Mesothelial cell of epicardium (in vitro differentiated cells): Measurements from ENCODE around the gene RAB28. TPM values are rescaled to one million over a fixed set of nuclear protein-coding genes. Genes with fewer than 3 reads are reported as not detected.

Source experiments
- DNase-seq, 2 experiments: peaks; one replicate each; pipeline ENCODE4 v3.0.0; 2021; ENCODE audit warnings: low spot score in 2 of 2; ENCODE audit not compliant: unreplicated experiment in 2 of 2
- H3K27ac Mint-ChIP-seq: 2 replicates; pipeline ENCODE4 v1.8.0; 2021; ENCODE audit warnings: mixed read lengths
- H3K27me3 Mint-ChIP-seq: 2 replicates; pipeline ENCODE4 v1.8.0; 2021; ENCODE audit warnings: low read depth, mixed read lengths
- H3K36me3 Mint-ChIP-seq: 2 replicates; pipeline ENCODE4 v1.8.0; 2021; ENCODE audit warnings: mixed read lengths
- H3K4me1 Mint-ChIP-seq: 2 replicates; pipeline ENCODE4 v1.8.0; 2021; ENCODE audit warnings: mixed read lengths
- H3K4me3 Mint-ChIP-seq: 2 replicates; pipeline ENCODE4 v1.8.0; 2021; ENCODE audit warnings: mild to moderate bottlenecking, moderate library complexity, mixed read lengths
- H3K9me3 Mint-ChIP-seq: 2 replicates; pipeline ENCODE4 v1.8.0; 2021; ENCODE audit warnings: mixed read lengths
- CTCF ChIP-seq: fragments of 200-600 bp; sonication (generic); IDR thresholded peaks from one replicate; pipeline ENCODE4 v1.5.0; 2021; ENCODE audit warnings: antibody characterized with exemption; ENCODE audit not compliant: unreplicated experiment
- total RNA-seq: library from RNA; stranded (reverse); gene quantifications from 3 replicates; pipeline ENCODE4 v1.2.1, GENCODE V29; 2021

RAB28 gene
- total RNA-seq, 1 donor from 2014 or later: 18.4 TPM

GRCh38 chr4:13365195-13365594, 118.9 kb downstream of the RAB28 start:
- H3K36me3 Mint-ChIP-seq: no peaks in the 10 kb centered on the region
- no peak for TF ChIP-seq CTCF
- H3K4me3 Mint-ChIP-seq: no peak overlapping the region
- no peak overlapping the region for H3K27ac Mint-ChIP-seq
- H3K27me3 Mint-ChIP-seq: no peaks in the 10 kb centered on the region
- no peaks in the 10 kb centered on the region for H3K4me1 Mint-ChIP-seq
- no peak for DNase-seq
- H3K9me3 Mint-ChIP-seq: no peaks in the 10 kb centered on the region

GRCh38 chr4:13364653-13365052, 119.5 kb downstream of the RAB28 start:
- Mint-ChIP-seq H3K4me3 (no peak overlapping the region), H3K27me3 (no peaks in the 10 kb centered on the region), H3K9me3 (no peaks in the 10 kb centered on the region), H3K4me1 (no peaks in the 10 kb centered on the region), H3K27ac (no peak overlapping the region), H3K36me3 (no peaks in the 10 kb centered on the region)
- DNase-seq: no peak
- no peak for TF ChIP-seq CTCF

- no peak for TF ChIP-seq CTCF
- no peaks in the 10 kb centered on the region for H3K9me3 Mint-ChIP-seq
- no peaks in the 10 kb centered on the region for H3K36me3 Mint-ChIP-seq
- no peak for DNase-seq
- no peak overlapping the region for H3K27ac Mint-ChIP-seq
- H3K4me3 Mint-ChIP-seq: no peak overlapping the region
- H3K4me1 Mint-ChIP-seq: no peaks in the 10 kb centered on the region
- no peaks in the 10 kb centered on the region for H3K27me3 Mint-ChIP-seq
Observed at GRCh38 chr4:13364172-13364571, 120.0 kb downstream of the RAB28 start.

GRCh38 chr4:13359809-13360208, 124.3 kb downstream of the RAB28 start:
- no peaks in the 10 kb centered on the region for H3K9me3 Mint-ChIP-seq
- H3K4me1 Mint-ChIP-seq: peaks cover 1% of the 10 kb centered on the region
- TF ChIP-seq CTCF: no peak
- no peaks in the 10 kb centered on the region for H3K36me3 Mint-ChIP-seq
- no peak overlapping the region for H3K27ac Mint-ChIP-seq
- no peak for DNase-seq
- no peak overlapping the region for H3K4me3 Mint-ChIP-seq
- no peaks in the 10 kb centered on the region for H3K27me3 Mint-ChIP-seq

- DNase-seq: no peak
- no peak overlapping the region for H3K27ac Mint-ChIP-seq
- H3K27me3 Mint-ChIP-seq: no peaks in the 10 kb centered on the region
- no peak overlapping the region for H3K4me3 Mint-ChIP-seq
- H3K4me1 Mint-ChIP-seq: peaks cover 1% of the 10 kb centered on the region
- TF ChIP-seq CTCF: no peak
- H3K9me3 Mint-ChIP-seq: peaks cover 4% of the 10 kb centered on the region
- H3K36me3 Mint-ChIP-seq: peaks cover 11% of the 10 kb centered on the region
Observed at GRCh38 chr4:13355111-13355880, 128.8 kb downstream of the RAB28 start.
